HT1080 (cell line): ENCODE results near the gene NFATC2. TPM values are rescaled to one million over a fixed set of nuclear protein-coding genes. Genes with fewer than 3 reads are reported as not detected.

ENCODE experiments used
- DNase-seq: peaks from one replicate; pipeline ENCODE4 v3.0.0-alpha.2; 2015; ENCODE audit warnings: low read depth
- total RNA-seq: library from RNA; depleted of rRNA; stranded (reverse); fragments of >200 nt; shearing (Covaris generic); gene quantifications from 2 replicates; pipeline ENCODE4 v1.2.3, GENCODE V29; 2014

Gene NFATC2
- total RNA-seq, 1 experiment from 2014 or later, result 0.23 TPM

DNA sequence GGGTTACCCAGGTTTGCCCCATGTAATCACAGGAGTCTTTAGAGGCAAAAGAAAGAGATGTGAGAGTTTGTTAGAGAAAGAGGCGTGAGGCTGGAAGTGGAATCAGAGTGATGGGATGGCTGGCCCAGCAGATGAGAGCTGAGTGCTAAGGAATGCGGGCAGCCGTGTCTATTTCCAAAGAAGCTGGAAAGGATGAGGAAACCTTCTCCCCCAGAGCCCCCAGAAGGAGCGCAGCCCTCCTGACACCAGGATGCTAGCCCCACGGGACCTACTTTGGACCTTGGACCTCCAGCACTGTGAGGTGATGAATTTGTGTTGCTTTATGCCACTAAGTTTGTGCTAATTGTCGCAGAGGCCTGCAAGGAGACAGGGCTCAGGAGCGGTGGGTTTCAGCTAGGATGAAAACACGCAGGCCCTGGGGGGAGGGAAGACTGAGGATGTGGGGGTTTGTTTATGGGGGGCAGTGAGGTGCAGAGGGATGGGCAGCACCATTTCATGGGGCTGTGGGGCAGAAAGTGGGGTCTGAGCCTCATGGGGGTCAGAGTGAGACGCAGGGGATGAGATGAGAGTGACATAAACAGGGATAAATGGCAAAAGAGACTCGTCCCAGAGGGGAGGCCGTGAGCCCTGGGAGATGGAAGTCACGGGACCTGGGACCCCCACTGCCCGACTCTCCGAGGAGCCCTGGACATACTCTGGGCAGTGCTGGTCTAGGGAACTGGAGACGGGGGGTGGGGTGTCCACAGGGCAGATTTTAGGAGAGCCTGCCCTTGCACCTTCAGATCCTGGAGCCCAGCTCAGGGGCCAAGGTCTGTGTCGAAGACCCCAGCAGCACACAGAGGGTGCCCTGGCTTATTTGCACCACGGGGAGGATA, 160.2 kb downstream of the NFATC2 start:
- no peak for DNase-seq

DNA sequence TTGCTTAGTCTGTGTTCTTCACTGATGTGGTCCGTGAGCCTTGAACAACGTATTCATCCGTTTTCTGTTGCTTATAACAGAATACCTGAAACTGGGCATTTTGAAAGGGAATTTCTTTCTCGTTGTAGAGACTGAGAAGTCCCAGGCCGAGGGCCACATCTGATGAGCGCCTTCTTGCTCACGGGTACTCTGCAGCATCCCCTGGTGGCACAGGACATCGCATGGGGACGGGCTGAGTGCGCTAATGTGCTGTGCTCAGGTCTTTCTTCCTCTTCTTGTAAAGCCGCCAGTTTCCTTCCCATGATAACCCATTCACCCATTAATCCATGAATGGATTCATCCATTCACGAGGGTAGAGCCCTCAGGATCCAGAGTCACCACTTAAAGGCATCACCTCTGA, 161.0 kb downstream of the NFATC2 start:
- DNase-seq, result no peak

DNA sequence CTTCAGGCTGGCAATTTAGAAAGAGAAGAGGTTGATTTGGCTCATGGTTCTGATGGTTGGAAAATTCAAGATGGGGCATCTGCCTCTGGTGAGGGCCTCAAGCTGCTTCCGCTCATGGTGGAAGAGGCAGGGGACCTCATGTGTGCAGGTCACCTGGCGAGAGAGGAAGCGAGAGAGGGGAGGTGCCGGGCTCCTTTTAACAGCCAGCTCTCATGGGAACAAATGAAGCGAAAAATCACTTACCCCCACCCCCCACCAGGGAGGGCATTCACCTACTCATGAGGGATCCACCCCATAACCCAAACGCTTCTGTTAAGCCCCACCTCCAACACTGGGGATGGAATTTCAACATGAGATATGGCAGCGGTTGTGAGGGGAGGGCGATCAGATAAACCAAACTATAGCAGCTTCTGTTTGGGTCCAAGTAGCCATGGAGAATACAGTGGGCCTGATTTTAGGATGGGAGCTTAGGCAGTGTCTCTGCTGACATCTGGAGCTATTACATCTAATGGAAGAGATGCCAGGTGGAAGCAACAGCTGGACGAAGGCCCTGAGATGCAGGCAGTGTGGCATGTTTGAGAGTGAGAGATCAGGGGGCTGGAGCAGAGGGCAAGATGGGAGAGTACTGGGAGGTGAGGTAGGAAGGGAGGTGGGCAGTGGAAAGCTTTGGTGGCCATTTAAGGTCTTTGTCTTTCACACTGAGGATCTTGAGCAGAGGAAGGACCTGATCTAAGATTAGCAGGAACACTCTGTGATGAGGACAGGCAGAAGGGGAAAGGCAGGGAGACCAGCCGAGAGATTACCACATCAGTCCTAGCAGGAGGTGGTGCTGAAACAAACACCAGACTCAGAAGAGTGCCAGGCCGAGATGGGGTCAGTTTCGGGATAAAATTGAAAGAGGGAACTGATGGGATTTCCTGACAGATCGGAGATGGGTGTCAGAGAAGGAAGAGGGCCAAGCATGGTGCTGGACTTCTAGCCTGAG, 161.8 kb downstream of the NFATC2 start:
- no peak for DNase-seq

DNA sequence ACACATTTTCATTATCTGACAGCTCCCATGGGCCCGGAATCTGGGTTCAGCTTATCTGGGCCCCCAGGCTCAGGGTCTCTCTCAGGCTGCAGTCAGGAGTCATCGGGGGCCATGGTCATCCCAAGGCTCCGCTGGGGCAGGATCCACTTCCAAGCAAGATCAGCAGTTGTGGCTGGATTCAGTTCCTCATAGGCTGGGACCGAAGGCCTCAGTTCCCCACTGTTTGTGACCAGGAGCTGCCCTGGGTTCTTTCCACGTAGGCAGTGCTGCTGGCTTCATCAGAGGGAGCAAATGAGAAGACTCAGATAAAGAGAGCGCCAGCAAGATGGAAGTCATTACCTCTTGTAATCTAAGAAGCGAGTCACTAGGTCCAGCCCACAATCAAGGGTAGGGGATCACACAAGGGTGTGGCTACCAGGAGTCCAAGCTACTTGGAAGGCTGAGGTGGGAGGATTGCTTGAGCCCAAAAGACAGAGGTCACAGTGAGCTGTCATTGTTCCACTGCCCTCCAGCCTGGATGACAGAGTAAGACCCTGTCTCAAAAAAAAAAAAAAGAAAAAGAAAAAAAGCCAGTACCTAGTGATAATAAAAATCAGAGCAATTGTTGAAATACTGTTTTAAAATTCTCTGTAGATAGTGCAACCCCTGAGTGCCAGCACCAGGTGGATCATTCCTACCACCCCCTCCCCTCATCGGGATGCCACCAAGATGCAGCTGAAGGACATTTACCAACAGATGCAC, 162.7 kb downstream of the NFATC2 start:
- DNase-seq, result no peak

DNA sequence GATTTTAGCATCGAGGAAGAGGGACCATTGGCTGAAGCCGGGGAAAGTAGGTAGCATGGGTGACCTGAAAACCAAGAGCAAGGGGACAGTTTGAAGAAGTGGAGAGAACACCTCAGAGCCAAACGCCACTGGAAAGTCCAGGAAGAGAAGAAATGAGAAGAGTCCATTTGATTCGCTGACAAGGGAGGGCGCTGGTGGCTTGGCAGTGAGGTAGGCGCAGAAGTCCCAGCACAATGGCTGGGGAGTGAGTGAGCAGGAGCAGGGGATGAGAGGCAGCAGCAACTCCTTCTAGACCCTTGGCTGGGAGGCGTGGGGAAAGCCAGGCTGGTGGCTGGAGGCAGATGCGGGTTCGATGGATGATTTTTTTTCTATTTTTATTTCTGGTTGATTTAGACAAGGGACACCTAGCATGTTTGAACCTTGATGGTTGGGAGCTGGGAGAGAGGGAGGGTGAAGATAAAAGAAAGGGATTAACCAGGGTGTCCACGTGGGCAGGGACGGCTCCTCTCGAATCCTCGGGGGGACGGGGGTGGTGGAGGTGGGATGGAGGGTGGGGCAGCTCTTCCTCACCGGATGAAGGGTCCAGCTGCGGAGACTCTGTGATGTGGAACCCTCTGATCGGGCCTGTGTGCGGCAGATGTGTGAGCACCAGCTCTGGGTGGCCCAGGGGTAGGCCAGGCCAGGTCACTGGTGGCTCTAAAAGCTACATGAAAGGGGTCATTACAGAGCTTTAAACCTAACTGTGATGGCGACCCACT, 164.2 kb downstream of the NFATC2 start:
- no peak for DNase-seq

DNA sequence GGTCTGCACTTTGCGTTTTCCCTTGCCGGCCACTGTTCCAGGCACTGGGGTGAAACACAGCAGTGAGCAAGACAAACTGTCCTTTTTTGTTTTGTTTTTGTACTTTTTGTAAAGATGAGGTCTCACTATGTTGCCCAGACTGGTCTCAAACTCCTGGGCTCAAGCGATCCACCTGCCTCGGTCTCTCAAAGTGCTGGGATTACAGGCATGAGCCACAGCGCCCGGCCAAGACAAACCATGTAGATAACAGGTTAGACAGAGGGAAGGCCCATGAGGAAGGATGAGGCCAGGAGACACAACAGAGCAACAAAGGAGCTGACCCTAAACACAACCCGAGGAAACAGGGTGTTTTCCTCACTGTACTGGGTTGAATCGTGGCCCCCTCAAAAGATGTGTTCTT, 165.4 kb downstream of the NFATC2 start:
- DNase-seq, result no peak

DNA sequence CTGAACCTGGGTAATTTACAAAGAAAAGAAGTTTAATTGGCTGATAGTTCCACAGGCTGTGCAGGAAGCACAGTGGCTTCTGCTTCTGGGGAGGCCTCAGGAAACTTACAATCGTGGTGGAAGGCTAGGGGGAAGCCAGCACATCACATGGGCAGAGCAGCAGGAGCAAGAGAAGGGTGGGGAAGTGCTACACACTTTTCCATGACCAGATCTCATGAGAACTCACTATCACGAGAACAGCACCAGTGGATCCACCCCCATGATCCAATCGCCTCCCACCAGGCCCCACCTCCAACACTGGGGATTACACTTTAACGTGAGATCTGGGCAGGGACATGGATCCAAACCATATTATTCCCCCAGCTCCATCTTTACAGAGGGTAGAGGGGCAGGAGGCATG, 166.4 kb downstream of the NFATC2 start:
- DNase-seq, result no peak

DNA sequence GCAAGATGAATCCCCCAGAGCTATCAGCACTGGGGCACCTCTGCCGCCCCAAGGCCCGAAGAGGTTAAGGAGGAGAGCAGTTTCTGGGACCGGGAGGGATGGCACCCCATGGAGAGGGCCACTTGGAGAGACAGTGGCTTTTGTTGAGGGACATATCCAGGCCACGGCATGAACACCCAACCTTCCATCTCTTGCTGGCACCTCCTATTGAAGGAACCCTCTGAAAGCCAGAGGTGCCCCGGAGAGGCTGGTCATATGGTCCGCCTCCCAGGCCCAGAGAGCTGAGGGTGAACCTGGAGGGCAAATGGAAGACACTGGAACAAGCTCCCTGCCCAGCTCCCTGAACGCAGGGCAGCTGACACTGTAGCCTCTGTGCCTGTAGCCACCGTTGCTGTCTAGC, 167.0 kb downstream of the NFATC2 start:
- DNase-seq, result no peak

DNA sequence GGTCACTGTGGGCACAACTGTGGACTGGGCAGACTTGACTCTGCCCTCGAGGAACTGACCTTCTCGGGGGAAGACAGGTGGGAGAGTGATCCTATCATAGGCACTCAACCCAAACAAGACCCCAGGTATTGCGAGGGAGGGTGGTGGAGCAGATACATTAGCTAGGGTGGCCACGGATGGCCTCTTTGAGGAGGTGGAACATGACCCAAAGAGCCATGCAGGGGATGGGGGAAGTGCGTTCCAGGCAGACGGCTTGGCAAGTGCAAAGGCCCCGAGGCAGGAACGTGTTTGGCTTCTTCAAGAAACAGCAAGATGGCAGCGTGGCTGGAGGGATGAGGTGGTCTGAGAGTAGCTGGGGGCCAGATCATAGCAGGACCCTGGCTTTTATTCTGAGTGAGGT, 167.6 kb downstream of the NFATC2 start:
- DNase-seq, result no peak

DNA sequence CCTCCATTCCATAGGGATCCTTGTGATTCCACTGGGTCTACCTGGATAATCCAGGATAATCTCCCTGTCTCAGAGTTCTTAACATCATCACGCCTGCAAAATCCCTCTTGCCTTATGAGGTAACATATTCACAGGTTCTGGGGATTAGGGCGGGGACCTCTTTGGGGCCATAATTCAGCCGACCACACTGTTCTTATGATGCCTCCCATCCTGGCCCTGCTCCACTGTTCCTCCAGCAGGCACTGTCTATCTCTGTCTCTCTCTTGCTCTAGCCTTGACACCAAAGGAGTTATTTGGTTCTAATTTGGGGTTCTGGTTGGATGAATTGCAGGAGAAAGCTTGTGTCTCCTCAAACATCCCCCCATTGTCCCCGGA, 168.1 kb downstream of the NFATC2 start:
- no peak for DNase-seq

DNA sequence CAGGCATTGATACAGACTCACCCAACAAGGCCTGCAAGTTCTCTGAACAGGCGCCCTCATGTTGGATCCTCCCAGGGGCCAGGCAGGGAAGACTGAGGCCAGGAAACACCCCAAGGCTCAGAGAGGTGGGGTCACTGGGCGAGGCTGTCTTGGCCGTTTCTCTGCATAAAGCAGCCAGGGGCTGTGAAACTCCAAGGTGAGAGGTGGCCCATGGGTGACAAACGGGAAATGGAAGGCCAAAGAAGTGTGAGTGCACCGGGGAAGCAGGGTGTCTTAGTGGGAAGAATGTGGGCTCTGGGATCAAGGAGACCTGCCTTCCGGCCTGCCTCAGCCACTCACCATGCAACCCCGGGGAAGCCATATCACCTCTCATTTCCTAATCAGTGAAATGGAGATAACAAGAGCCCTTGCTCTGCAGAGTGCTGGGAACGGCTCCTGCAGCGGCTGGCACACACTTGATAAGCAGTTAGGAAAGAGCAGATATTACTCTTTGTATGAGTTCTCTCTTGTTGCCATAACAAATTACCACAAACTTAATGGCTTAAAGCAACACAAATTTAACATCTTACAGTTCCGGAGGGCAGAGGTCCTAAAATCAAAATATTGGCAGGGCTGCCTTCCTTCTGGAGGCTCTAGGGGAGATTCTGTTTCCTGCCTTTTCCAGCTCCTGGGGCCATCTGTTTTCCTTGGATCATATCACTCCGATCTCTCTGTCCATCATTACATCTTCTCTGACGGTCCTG, 168.6 kb downstream of the NFATC2 start:
- DNase-seq, result no peak

DNA sequence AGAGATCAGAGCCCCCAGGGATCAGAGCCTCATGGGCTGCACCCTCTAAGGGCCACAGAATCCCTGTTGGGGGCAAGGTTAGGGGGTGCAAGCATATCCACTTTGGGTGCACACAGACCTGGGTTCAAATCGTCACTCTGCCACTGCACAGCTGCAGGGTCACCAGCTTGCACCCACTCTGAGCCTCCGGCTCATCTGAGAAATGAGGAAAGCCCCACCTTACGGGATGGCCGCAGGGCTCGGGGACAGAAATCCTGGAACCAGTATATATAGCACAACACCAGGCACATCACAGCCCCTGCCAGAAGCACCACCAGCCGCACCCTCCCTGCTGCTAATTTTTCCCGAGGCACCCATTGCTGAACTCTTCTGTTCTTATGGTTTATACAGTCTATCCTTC, 169.6 kb downstream of the NFATC2 start:
- no peak for DNase-seq

DNA sequence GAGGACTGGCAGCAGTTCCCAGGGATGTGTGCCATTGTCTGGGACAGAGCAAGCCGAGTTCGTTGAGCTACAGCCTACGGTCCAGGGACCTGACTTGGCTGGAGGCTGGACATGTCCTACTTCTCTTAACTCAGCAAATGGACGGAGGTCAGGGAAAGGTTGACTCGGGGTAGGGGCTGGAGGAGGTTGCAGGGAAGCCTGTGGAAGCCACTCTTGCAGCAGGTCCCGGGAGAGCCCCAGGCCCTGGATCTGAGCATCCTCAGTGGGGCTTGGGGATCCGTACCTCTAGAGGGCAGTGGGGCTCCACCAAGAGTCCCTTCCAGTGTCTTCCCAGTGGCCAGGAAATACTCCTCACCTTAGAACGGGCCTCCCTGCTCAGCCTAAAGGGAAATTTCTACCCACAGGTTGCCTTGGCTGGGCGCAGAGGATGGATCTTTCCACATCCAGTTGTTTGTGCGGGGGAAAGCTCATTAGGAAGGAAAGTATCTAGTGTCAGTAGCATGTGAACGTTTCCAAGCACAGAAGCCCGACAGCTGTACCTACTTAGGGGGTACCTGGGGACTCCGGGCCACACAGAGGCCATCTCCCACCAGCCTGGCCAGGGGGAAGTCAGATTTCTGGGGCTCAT, 170.2 kb downstream of the NFATC2 start:
- DNase-seq, result peak; percentile 63

DNA sequence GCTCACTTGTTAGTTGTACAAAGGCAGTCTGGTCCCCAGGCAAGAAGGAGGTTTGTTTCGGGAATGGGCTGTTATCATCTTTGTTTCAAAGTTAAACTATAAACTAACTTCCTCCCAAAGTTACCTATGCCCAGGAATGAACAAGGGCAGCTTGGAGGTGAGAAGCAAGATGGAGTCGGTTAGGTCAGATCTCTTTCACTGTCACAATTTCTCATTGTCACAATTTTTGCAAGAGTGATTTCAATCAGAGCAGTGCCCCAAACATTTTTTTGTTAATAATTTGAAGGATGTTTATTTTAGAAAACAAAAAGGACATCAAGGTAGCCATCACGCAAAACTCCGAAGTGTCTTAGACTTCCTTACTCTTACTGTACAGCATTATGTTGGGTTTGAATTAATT, 170.8 kb downstream of the NFATC2 start:
- DNase-seq, result no peak

DNA sequence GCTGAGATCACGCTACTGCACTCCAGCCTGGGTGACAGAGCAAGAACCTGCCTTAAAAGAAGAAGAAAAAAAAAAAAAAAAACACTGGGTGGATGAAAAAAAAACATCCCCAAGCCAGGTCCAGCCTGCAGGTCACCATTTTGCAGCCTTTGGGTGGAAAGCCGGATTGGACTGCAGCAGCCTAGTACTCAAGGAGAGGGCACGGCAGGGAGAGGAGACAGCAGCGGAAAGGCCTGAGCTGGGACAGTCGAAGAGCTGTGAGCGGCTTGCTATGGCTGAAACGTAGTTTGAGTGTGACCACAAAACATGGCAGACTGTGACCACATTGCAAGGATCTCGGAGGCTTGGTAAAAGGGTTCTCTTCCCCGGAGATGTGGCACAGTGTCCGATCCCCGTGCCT, 173.0 kb downstream of the NFATC2 start:
- DNase-seq, result no peak

DNA sequence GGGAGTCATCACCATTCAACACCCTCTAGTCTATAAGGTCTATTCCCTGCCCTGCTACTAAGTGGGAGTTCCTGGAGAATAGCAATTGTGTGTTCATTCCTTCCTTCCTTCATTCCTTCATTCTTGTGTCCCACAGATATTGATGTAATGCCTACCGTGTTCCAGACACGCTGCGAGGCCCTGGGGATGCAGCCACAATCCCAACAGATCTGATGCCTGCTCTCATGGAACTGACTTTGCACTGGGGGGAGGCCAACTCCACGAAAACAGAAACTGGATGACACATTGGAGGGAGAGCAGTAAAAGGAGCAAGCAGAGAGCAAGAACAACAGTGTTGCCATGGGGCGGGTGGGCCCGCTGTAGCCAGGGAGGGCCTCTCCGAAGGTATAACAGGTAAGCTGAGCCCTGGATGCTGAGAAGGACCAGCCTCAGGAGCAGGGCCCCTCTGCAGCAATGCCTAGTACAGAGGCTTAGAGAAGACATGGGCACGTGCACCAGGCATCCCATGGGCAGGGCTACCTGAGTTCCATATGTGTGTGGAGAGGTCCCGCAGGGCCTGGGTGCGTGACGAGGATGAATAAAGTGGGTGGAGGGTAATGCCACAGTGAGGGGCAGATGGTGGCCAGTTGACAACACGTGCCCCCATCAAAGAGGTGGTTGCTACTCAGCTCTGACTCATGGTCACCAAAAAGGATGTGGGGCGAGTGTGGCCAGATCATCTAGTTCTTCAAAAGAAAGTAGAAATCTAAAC, 173.9 kb downstream of the NFATC2 start:
- peak; percentile 52 for DNase-seq

DNA sequence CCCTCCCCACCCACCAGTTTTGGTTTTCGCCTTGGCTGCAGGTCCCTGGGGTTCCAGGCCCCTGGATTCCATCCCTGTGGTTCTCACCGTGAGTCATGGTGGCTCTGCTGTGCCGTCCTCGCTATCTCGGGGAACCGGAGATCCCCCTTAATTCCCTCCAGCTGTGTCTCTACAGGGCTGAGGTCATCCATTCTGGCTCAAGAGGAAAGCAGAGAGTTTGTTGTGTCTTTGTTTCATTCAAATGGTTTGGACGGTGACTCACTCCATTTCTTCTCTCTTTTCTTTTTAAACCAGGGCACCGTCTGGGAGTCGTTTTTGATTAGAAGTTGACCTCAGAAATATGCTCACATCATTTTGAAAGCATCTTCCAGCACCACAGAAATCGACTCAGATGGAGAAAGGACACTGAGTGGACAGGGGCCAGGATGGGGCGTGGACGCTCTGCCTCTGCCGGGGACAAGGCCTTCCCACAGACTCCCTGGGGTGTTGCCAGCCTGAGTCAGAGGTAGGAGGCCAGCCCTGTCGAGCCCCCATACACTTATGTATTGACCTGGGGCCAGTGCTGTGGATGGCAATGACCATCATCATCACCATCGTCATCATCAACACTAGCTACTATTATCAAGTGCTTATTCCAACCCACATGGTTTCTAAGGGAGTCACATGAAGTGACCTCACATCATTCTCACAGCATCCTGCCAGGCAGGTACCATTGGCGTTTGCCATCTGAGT, 176.2 kb downstream of the NFATC2 start:
- peak; percentile 99 for DNase-seq

DNA sequence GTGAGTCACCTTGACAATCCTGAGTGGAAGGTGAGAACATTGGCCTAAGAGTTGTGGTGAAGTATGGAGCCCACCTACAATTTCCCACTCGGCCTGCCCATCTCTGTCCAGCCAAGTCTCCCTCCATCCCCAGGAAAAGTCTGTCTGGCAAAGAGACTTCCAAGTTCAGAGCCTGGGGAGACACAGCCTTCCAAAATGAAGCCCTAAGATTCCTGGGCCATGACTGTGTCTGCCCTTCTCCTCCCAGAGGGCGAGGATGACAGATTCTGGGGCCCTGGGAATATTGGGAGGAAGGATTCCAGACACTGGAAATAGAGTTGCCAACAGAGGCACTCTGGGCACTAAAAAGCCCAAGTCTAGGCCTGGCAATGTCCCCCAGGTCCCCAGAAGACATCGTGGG, 176.8 kb downstream of the NFATC2 start:
- DNase-seq, result peak; percentile 84
